Measurements from ENCODE around the gene MRGPRE.

The MRGPRE gene

DNA sequence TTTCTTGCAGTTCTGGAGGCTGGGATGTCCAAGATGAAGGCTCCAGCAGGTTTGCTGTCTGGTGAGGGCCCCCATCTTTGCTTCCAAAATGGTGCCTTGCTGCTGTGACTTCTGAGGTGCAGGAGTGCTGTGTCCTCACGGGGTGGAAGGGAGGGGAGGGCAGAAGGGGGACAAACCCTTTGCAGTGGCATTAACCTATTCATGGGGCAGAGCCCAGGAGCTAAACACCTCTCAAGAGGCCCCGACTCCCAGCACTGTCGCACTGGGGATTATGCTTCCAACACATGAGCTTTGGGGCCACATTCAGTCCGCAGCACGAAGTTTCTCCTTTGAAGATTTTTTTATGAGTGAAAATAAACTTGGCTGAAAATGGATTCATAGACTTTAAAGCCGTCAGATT is 41.6 kb downstream of the MRGPRE start:
- Histone ChIP-seq H3K27me3 (no peaks in the 10 kb centered on the region), H3K4me3 (no peak overlapping the region), H3K9me3 (no peaks in the 10 kb centered on the region), H3K4me2 (no peak overlapping the region), H3K27ac (no peak overlapping the region), H3K4me1 (peaks cover 10% of the 10 kb centered on the region), H3K36me3 (no peaks in the 10 kb centered on the region), H3K9ac (no peak overlapping the region), H4K20me1 (no peaks in the 10 kb centered on the region)
- no peak for TF ChIP-seq Cebpa-rat (IDR thresholded peaks at IDR 0.05)

DNA sequence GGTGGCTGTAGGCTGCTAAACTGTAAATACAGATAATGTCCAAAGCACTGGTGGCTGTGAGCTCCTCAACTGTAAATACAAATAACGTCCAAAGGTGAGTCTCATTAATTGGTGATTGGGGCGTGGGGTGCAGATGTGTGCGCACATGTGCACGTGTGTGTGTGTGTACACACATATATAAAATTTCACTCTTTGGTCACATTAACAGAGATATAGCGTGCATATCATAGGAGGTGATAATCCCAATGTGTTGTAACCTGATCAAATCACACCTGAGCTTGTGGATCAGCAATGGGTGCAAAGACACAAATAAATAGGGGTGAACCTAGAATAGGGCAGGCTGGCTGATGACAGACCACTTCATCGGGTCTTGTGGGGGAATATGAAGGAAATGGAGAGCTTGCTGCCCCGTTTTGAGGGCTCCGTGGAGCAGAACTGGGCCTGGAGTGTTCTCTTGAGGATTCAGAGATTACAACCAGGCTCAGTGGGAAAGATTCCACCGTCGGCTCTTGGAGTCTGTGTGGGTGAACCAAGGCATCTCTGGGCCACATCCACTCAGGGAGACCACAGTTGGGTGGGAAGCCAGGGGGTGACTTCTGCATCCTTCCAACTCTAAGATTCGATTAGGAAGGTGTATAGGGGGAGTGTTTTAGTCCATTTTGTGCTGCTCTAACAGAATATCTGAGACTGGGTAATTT is 42.2 kb downstream of the MRGPRE start:
- Histone ChIP-seq H3K9me3 (0 out of 2 replicates have a peak, but pooled peaks cover under 1% of the 10 kb centered on the region), H3K27ac (no peak overlapping the region), H3K9ac (no peak overlapping the region), H3K4me1 (0 out of 2 replicates have a peak, but pooled peaks cover 5% of the 10 kb centered on the region), H3K4me3 (no peak overlapping the region), H3K4me2 (no peak overlapping the region), H4K20me1 (no peaks in the 10 kb centered on the region), H3K36me3 (no peaks in the 10 kb centered on the region), H3K27me3 (no peaks in the 10 kb centered on the region)
- TF ChIP-seq Cebpa-rat (IDR thresholded peaks at IDR 0.05): no peak

DNA sequence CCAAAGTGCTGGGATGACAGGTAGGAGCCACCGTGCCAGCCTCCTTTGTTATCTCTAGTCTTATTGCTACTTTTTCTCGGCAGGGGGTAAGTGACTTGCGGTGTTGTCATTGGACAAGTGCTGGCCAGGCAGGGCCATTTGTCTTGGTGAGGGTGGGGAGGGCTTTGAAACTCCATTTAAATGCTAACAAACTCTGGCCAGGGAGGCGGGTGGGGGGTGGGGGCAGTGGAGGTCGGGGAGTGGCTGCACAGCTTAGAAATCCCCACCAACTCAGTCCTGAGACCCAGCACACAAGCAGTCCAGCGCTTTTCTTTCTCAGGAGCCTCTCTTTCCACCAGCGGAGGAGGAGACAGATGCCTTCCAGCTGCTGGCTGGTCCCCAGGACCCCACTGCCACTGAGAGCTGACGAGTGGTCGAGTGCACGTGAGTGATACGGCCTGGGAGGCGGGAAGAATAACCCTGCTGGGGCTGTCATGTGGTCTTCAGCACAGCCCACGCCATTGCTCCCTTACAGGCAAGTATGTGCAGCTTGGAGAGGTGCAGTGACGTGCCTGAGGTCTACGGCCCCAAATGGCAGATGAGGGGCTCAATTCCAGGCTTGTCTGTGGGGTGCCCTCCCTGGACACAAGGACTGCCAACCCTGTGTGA is 42.9 kb downstream of the MRGPRE start:
- Histone ChIP-seq H3K9ac (no peak overlapping the region), H3K27me3 (no peaks in the 10 kb centered on the region), H3K4me3 (no peak overlapping the region), H3K27ac (no peak overlapping the region), H3K4me1 (0 out of 2 replicates have a peak, but pooled peaks cover 5% of the 10 kb centered on the region), H3K36me3 (no peaks in the 10 kb centered on the region), H3K9me3 (0 out of 2 replicates have a peak, but pooled peaks cover 4% of the 10 kb centered on the region), H3K4me2 (no peak overlapping the region), H4K20me1 (no peaks in the 10 kb centered on the region)
- no peak for TF ChIP-seq Cebpa-rat (IDR thresholded peaks at IDR 0.05)

GRCh38 chr11:3188496-3189195 is 43.6 kb downstream of the MRGPRE start:
- Histone ChIP-seq H3K4me1 (0 out of 2 replicates have a peak, but pooled peaks cover 5% of the 10 kb centered on the region), H3K4me2 (no peak overlapping the region), H3K9me3 (0 out of 2 replicates have a peak, but pooled peaks cover 4% of the 10 kb centered on the region), H4K20me1 (no peaks in the 10 kb centered on the region), H3K27me3 (no peaks in the 10 kb centered on the region), H3K36me3 (no peaks in the 10 kb centered on the region), H3K4me3 (no peak overlapping the region), H3K27ac (no peak overlapping the region), H3K9ac (no peak overlapping the region)
- no peak for TF ChIP-seq Cebpa-rat (IDR thresholded peaks at IDR 0.05)

- Histone ChIP-seq H3K36me3 (no peaks in the 10 kb centered on the region), H3K9me3 (0 out of 2 replicates have a peak, but pooled peaks cover 4% of the 10 kb centered on the region), H3K27ac (no peak overlapping the region), H3K9ac (no peak overlapping the region), H3K4me1 (0 out of 2 replicates have a peak, but pooled peaks cover 13% of the 10 kb centered on the region), H3K4me3 (no peak overlapping the region), H3K27me3 (no peaks in the 10 kb centered on the region), H3K4me2 (no peak overlapping the region), H4K20me1 (no peaks in the 10 kb centered on the region)
- TF ChIP-seq Cebpa-rat (IDR thresholded peaks at IDR 0.05): no peak
These were observed 45.9 kb downstream of the MRGPRE start for GRCh38 chr11:3186166-3186953.

DNA sequence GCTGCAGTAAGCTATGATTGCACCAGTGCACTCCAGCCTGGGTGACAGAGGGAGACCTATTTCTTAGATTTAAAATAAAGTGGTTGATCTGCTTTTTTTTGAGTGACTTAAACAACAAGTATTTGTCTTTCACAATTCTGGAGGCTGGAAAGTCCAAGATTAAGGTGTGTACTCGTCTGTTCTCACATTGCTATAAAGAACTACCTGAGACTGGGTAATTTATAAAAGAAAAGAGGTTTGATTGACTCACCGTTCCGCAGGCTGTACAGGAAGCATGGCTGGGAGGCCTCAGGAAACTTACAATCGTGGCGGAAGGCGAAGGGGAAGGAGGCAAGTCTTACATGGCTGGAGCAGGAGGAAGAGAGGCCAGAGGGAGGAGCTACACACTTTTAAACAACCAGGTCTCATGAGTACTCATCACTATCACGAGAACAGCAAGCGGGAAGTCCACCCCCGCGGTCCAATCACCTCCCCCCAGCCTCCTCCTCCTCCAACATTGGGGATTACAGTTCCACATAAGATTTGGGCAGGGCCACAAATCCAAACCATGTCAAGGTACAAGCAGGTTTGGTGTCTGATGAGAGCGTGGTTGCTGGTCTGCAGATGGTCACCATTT is 47.4 kb downstream of the MRGPRE start:
- Histone ChIP-seq H3K27ac (no peak overlapping the region), H3K9me3 (0 out of 2 replicates have a peak, but pooled peaks cover 4% of the 10 kb centered on the region), H3K4me2 (no peak overlapping the region), H3K4me1 (peaks cover 19% of the 10 kb centered on the region; the same call in 1 of the 2 replicates), H3K9ac (no peak overlapping the region), H3K4me3 (no peak overlapping the region), H4K20me1 (no peaks in the 10 kb centered on the region), H3K36me3 (no peaks in the 10 kb centered on the region), H3K27me3 (no peaks in the 10 kb centered on the region)
- no peak for TF ChIP-seq Cebpa-rat (IDR thresholded peaks at IDR 0.05)

DNA sequence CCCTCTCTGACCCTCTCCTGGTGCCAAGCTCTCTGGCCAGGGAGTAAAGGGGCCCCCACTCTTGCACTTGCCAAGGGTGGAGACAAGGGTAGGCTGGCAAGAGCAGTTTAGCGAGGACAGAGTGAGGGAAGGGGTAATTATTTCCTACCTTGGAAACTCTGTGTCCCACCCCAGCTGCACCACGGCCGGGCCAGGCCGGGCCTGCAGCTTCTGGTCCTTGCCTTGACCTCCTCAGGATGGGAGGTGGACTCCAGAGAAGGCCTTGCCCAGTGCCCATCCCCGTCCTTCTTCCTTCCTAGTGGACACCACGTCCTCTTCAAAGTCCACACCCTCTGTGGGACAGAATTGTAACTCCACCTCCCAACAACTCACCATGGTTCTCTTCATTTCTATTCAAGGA is 48.7 kb downstream of the MRGPRE start:
- Histone ChIP-seq H4K20me1 (no peaks in the 10 kb centered on the region), H3K27ac (no peak overlapping the region), H3K9ac (no peak overlapping the region), H3K36me3 (no peaks in the 10 kb centered on the region), H3K4me2 (no peak overlapping the region), H3K9me3 (0 out of 2 replicates have a peak, but pooled peaks cover 4% of the 10 kb centered on the region), H3K27me3 (no peaks in the 10 kb centered on the region), H3K4me3 (no peak overlapping the region), H3K4me1 (peaks cover 19% of the 10 kb centered on the region; the same call in 1 of the 2 replicates)
- no peak for TF ChIP-seq Cebpa-rat (IDR thresholded peaks at IDR 0.05)

GRCh38 chr11:3182462-3182852 is 49.8 kb downstream of the MRGPRE start:
- no peaks in the 10 kb centered on the region for H3K27me3 ChIP-seq
- H3K9ac ChIP-seq: no peak overlapping the region
- no peaks in the 10 kb centered on the region for H4K20me1 ChIP-seq

More at GRCh38 chr11:3182462-3182852, 49.8 kb downstream of the MRGPRE start:
- H3K27ac ChIP-seq: no peak overlapping the region
- H3K4me2 ChIP-seq: no peak overlapping the region
- TF ChIP-seq Cebpa-rat (IDR thresholded peaks at IDR 0.05): no peak
- 0 out of 2 replicates have a peak, but pooled peaks cover 4% of the 10 kb centered on the region for H3K9me3 ChIP-seq
- peaks cover 19% of the 10 kb centered on the region; the same call in 1 of the 2 replicates for H3K4me1 ChIP-seq
- H3K4me3 ChIP-seq: no peak overlapping the region
- no peaks in the 10 kb centered on the region for H3K36me3 ChIP-seq

Measured in BLaER1 (cell line).